Activated CD8-positive, alpha-beta memory T cell treated with anti-CD3 and anti-CD28 coated beads for 36 hours (primary cell): ENCODE results near the gene FAIM2. TPM values are rescaled to one million over a fixed set of nuclear protein-coding genes. Genes with fewer than 3 reads are reported as not detected.
"Not testable (repeated sequence)": the region's sequence is repeated elsewhere in the genome, so short reads cannot be mapped to it uniquely, and the experiment has no call there.

Experiments
- CTCF ChIA-PET: fragments of 350-600 bp; sonication (Branson Sonifier 250); formaldehyde crosslinking; loops from one replicate; lab custom pipeline; 2021; ENCODE audit warnings: antibody characterized with exemption; lab: Charles Lee
- POLR2A ChIA-PET: fragments of 350-600 bp; sonication (Branson Sonifier 250); formaldehyde crosslinking; loops from one replicate; lab custom pipeline; 2021; ENCODE audit warnings: antibody characterized with exemption; lab: Charles Lee
- total RNA-seq, 2 experiments: library from RNA; stranded (reverse); gene quantifications; one replicate each; pipeline ENCODE4 v1.2.3, GENCODE V29; 2021

FAIM2 gene
- total RNA-seq, 2 experiments from 2014 or later = 0.23 to 1.0 TPM

DNA sequence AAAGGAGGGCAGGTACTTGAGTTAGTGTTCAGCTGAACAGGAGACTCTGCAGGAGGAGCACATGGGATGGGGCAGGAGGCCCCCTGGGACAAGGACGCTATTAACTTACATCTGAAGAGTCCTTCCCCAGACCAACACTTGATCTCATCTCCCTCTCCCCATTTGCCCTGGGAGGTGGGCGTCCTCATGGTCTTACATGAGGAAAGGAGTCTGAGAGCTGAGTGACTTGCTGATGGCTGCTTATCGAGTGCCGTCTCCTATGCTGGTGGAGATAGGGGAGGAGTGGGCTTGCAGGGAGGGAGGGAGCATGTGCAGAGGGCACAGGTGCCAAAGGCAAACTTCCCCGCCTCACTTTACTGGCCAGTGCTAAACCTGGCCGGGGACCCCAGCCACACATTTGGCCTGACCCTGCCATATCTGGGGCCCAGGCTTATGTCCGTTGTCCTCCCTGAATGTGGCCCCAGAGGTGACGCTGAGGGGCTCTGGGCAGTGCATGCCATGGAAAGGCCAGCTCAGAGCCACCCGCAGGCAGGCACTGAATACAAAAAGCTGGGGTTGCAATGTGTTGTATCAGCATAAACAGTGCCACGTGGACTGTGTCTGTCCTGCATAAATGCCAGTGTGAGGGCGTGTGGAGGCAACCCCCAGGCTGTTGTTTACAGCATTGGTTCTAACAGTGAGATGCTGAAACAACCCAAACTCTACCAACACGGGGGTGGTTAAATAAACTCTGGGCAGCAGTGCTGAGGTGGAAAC lies 29.4 kb downstream of the FAIM2 start:
- ChIA-PET POLR2A (no interaction called here), CTCF (no interaction called here)

DNA sequence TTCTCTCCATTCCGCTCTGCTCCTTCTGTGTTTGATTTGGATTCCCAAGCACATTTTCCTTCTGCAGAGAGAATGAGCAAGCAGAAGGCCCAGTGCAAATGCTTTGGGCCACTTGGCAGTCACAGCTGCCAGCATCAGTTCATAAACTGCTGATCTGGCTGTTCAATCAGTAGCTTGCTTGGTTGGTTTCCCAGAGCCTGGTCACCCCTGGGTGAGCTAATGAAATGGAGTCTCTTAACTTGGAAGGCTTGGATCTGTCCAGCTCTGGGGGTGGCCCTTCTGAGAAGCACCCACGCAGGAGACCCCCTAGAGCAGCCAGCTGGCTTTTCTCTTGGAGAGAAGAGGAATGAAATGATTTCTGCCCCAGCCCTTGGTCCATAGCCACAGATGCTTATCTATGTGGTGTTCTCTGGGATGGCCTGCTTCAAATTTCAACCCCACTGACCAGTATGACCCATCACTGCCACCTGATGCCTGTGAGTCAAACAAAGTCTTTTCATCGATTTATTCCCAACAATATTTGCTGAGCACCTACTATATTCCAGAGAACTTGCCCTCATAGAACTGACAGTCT lies 30.3 kb downstream of the FAIM2 start:
- ChIA-PET POLR2A (no interaction called here), CTCF (no interaction called here)

DNA sequence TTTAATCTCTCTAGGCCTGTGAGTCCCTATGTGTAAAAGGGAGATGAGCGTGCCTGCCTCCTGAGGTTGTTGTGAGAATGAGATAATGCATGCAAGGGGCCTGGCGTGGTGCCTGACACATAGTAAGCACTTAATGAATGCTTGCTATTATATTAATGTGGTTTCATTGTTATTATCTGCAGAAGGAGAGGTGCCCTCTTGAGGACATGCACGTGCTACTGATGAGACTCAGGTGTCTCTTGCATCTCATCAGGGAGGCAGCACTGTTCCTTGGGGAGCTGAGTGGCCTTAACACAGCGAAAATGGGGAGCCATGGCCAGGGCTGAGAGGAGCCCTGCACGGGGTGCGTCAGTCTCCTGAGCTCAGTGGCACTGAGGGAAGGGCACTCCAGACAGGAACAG lies 30.9 kb downstream of the FAIM2 start:
- ChIA-PET CTCF (interaction anchor here (1.1 kb wide), 1 partner anchor 73 kb away, joined by 3 read pairs; no protein-coding TSS in a partner anchor), POLR2A (no interaction called here)

DNA sequence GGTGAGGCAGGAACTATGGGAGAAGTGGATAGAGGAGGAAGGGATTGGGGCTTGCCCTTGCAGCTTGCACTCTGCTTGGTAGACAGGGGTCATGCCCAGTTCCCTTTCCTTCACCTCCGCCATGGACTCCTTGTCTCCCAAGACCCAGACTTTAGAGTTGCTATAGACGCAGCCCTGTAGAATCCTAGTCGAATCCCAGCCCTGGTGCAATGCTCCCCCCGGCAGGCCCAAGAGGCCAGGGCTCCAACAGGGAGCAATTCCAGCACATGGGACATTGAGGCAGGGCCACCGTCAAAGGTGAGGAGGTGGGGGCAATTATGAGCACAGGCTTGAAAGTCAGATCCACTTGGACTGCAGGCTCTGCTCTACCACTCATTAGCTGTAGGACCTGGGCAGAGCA lies 31.3 kb downstream of the FAIM2 start:
- CTCF ChIA-PET = interaction anchor here (0.8 to 1.1 kb wide), 3 partner anchors 73 to 131 kb away, joined by 3 to 4 read pairs (median 4); partner anchors contain the start of gene TMBIM6

DNA sequence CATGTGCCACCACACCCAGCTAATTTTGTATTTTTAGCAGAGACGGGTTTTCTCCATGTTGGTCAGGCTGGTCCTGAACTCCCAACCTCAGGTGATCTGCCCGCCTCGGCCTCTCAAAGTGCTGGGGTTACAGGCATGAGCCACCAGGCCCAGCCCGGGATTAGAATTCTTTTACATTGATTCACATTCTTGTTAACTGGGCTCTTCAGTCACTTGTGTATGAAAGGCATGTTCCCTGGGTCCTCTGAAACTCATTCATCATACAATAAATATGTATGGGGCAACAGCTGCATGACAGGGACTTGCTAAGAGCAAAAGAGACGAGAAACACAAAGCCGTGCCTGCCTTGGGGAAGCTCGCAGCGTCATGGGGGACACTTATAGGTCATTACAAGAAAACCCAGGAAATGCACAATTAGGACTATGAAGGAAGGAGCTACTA lies 31.9 kb downstream of the FAIM2 start:
- POLR2A ChIA-PET = not testable (repeated sequence)
- CTCF ChIA-PET = interaction anchor here (0.8 to 1.1 kb wide), 3 partner anchors 74 to 131 kb away, joined by 3 to 4 read pairs (median 4); partner anchors contain the start of gene TMBIM6

More for the DNA sequence above, 31.3 kb downstream of the FAIM2 start:
- POLR2A ChIA-PET = no interaction called here

DNA sequence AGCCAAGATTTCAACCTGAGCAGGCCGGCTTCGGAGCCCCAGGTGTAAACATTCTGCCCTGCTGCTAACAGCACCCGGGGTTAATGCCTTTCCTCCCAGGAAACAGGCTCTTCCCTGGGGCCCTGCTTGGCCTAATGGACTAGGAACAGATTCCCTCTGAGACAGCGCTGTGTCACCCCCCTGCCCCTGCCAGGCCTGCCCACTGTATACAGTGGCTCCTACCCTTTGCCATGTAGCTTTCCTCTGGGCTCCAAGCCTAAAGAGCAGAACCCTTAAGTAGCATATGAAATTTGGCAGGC lies 32.5 kb downstream of the FAIM2 start:
- ChIA-PET CTCF (interaction anchor here (1.2 kb wide), 1 partner anchor 95 kb away, joined by 5 read pairs; no protein-coding TSS in a partner anchor), POLR2A (no interaction called here)

DNA sequence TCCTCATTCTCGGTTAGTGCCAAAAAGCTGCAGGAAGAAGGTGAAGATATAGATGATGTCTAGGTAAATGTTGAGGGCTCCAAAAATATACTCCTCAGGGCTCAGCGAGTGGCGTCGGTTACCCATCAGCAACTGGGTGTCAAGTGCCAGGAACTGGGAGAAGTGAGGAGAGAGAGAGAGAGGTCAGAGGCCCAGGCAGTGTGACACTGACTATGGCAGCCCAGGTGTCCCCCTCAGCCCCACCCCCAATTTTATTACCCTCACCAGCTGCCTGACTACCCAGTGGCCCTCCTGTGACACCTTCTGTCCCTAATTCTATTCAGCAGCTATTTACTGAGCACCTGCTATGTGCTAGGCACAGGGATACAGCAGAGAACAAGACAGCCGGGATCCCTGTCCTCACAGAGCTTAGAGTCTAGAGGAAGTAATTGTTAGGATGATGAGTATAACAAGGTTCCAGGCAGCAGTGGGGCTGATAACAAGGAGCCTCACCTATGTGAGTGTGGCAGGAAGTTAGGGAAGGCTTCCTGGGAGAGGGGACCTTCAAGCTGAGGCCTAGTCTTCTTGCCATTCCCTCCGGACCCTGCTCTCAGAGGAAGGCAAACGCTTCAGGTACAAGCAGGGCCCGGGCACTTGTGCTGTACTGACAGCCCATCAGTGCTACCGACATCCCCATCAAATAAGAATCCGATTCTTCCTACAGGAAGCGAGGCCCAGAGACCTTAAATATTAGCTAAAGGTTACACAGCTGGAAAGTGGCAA lies 33.0 kb downstream of the FAIM2 start:
- POLR2A ChIA-PET = no interaction called here

DNA sequence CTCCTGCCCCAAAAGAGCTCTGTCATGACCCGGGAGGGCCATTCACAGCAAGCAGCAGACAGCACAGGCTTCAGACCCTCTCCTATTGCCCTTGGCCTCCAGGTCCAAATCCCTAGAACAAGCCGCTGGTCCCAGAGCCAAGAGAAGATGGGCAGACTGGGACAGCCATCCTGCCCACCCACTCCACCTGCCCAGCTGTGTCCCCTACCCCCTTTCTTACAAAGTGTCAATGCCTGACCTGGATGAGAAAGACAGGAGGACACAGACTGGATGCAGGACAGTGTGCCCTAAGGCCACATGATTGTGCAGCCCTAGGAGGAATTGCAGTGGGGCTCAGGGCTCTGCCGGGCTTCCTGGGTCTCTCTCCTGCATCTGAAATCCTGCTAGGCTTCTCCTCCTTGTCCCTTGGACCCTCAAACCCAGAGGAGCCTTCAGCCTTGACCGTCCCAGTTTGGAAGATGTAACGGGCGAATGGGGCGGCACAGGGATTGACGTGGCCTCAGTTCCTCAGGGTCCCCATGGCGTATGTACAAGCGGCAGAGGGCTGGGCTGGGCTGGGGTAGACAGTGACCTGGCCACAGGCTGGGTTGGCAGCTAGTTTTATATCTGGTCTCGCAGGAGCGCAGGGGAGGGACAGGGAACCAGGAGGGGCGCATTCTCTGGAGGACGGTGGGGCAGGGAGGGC lies 33.7 kb downstream of the FAIM2 start:
- ChIA-PET POLR2A (no interaction called here), CTCF (interaction anchor here (1.2 kb wide), 1 partner anchor 97 kb away, joined by 5 read pairs; no protein-coding TSS in a partner anchor)

More for the DNA sequence above, 33.0 kb downstream of the FAIM2 start:
- CTCF ChIA-PET = interaction anchor here (1.2 kb wide), 1 partner anchor 96 kb away, joined by 5 read pairs; no protein-coding TSS in a partner anchor

DNA sequence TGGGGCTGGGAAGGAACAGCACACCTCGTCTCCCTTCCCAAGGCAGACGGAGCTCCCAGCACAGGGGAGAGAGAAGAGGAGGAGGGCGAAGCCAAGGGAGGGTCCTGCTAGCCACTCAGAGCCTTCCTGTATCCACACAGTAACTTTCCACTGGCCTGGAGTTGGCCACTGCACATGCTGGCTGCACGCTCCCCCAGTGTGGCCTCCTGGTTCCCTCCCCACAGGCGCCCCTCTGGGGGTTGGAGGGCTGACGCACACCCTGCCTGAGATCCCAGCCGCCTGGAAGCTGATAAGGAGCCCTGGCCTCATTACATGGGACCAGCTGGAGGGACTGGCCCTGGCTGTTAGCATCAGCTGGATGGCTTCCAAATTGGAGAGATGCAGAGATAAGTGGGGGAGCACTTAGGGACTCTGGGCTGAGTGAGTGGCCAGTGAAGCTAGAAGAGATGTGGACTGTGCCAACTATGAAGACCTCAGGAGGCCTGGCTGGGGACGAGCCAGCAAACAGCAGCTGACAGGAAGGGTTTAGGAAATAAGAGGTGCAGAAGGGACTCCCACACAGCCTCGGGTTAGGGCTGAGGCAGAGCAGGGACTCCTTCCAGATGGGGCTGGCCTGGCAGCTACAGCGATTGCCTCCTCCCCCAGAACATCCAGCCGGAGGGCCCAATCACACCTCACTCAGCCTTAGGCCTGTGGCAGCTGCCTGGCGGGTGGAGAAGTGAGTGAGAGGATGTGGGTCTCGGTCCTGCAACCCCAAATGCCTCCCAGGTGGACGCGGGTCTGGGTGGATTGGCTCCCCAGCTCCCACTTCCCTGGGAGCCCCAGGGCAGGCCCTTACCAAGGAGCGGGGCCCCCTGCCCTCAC lies 34.5 kb downstream of the FAIM2 start:
- ChIA-PET CTCF (no interaction called here), POLR2A (interaction anchor here (0.6 kb wide), 1 partner anchor 572 kb away, joined by 3 read pairs; no protein-coding TSS in a partner anchor)

DNA sequence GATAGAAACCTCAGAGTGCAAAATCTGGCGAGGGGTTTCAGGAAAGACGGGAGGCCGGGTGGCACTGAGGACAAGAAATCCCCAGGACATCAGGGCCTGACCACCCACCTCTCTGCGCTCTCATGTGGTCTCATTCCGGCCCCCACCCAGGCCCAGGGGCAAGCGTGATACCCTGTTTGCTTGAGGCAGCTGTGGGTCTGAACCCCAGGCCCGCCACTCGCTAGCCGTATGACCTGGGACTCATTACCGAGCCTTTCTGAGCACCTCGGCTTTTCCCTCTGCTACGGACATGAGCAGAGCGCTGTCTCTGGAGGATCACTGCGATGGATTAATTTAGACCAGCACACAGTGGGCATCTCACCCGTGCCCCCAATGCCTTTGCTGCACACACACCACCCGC lies 35.3 kb downstream of the FAIM2 start:
- ChIA-PET CTCF (interaction anchor here (1.3 to 2.5 kb wide), 4 partner anchors 17 to 99 kb away, joined by 4 to 11 read pairs (median 8); no protein-coding TSS in a partner anchor), POLR2A (interaction anchor here (0.6 kb wide), 1 partner anchor 573 kb away, joined by 3 read pairs; no protein-coding TSS in a partner anchor)

DNA sequence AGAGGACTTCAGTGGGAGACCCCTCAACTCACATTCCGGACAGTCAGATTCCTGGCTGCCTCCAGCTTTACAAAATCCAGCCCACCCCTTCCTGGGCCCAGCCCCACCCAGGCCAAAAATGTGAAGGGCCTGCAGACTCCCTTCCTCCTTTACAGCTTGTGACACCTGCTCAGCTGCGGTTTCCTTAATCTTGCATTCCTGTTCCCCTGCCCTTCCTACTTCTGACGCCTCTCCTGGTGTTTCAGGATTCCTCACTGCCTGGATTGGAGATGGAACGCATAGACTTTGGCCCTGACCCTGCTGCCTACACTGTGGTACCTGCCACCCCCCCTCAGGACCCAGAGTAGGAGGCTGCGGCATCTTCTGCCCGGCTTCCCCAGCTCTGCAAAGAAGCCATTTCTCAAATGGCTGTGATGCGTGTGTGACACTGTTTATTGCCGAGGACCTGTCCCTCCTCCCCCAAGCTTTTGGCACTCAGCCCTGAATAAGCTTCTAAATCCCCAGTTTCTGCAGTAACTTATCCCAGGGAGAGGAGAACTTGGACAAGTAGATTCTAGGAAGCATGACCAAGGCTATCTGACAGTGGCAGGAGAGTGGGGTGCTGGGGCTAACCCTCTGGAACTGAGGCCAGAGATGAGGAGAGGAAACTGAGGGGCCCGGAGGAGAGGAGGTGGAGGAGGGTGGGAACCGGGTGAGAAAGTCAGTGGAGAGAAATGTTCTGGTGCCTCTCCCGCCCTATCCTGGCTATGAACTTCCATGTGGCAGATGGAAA lies 35.9 kb downstream of the FAIM2 start:
- POLR2A ChIA-PET = no interaction called here
- CTCF ChIA-PET = interaction anchor here (1.1 to 2.5 kb wide), 7 partner anchors 17 to 99 kb away, joined by 3 to 11 read pairs (median 6); partner anchors contain the start of gene BCDIN3D

DNA sequence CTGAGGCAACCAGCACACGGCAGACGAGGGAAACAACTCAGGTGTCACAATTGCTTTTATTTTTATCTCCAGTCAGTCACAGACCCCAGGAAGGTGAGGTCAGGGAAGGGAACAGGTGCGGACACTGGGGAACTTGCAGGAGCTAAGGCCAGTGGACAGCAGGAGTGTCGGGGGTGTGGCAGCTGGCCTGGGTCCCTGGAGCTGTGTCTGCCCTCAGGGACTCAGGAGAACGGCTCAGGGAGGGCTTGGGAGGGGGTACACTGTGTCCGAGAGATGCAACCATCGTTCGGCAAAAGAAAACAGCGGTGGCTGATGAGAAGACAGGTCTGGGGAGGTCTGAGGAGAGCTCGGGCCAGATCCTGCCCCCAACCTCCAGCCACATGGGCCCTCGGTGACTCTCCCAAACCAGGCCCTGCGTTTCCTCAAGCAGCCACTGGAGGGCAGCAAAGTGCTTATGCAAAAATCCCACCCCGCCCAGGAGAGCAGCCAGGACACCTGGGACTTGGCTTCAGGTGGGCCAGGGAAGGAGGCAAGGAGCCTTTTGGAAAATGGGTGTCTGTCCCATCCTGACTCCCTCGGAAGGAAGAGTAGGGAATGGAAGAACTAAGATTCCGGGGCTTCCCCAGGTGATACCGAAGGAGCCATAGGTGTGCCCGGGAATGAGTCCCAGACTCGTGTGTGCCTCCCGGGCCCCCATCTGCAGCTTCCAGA lies 36.7 kb downstream of the FAIM2 start:
- ChIA-PET CTCF (interaction anchor here (0.9 to 2.5 kb wide), 9 partner anchors 13 to 189 kb away, joined by 3 to 11 read pairs (median 5); partner anchors contain the start of gene BCDIN3D), POLR2A (no interaction called here)

DNA sequence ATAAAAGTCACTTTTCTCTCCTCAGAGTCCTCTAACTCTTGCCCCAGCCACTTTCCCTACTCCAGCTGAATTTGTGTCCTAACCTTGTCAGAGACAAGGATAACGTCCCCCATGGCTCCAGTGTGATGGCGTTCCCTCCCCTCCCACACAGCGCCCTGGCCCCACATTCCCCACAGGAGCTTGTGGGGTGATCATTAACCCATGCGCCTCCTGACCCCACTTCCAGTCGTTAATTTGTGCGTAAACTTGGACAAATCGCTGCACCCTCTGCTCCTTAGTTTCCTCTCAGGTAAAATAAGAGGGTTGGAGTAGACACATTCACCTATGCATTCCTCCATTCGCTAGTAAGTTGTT lies 37.9 kb downstream of the FAIM2 start:
- CTCF ChIA-PET = interaction anchor here (0.6 to 2.5 kb wide), 3 partner anchors 50 to 124 kb away, joined by 4 to 11 read pairs (median 4); partner anchors contain the start of gene TMBIM6
- POLR2A ChIA-PET = no interaction called here

DNA sequence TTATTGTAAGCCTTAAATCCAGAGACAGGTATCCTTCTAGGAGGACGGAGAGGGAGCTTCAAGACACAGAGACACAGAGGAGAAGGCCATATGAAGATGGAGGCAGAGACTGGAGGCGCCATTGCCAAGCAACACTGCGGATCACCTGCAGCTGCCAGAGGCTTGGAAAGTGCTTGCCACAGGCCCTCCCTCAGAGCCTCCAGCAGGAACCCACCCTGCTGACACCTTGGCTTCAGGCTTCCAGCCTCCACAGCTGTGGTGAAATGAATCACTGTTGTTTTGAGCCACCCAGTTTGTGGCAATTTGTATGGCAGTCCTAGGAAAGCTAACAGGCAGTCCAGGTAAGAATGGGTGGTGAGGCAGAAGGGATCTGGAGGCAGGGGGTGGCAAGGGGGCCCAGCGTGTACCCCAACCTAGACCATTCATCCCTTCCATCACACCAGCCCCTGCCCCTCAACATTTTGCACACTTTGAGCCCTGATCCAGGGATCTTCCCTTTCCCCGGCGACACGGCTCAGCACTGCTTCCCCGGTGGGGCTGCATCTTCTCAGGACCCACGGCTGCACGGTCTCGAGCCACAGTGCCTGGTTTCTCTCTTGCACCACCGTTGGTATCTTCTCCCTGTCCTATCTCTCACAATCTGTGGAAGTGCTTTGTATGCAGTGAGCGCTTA lies 38.5 kb downstream of the FAIM2 start:
- CTCF ChIA-PET = interaction anchor here (0.6 to 1.7 kb wide), 2 partner anchors 51 to 124 kb away, joined by 4 read pairs; partner anchors contain the start of gene TMBIM6
- POLR2A ChIA-PET = no interaction called here

DNA sequence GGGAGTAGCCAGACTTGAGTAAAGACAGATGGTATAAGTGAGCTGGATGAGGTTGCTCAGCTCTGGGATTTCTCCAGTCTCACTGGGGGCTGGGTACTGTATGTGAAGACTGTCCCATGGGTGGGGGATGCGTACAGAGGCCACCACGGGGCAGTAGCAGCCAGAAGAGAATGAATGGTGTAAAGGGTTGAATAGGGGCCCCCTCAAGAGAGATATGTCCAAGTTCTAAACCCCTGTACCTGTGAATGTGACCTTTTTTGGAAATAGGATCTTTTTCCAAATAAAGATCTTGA lies 39.0 kb downstream of the FAIM2 start:
- ChIA-PET POLR2A (no interaction called here), CTCF (interaction anchor here (1.7 kb wide), 1 partner anchor 123 kb away, joined by 4 read pairs; the partner anchor contains the start of gene TMBIM6)
